ENCODE data around the gene IMPG2.

IMPG2 gene

DNA sequence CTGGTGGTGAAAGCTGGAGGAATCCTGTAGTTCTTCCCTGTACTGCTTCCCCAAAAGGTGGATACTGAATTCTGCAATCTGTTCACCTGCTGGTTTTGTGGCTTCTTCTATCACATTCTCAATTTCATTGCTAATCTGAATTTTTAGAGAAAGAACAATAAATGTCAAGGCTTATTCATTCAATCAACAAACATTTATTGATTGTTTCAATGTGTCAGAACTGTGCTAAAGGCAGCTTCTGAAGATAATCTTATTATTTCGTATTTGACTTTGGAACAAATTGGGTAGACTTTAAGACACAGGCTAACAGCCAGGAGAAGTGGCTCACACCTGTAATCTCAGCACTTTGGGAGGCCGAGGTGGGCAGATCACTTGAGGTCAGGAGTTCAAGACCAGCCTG, 46.8 kb downstream of the IMPG2 start:
- no peak for DNase-seq (ENCODE audit: low spot score)

- no peak for DNase-seq (ENCODE audit: low spot score)
These were observed 47.2 kb downstream of the IMPG2 start for GRCh38 chr3:101273156-101273555.

DNA sequence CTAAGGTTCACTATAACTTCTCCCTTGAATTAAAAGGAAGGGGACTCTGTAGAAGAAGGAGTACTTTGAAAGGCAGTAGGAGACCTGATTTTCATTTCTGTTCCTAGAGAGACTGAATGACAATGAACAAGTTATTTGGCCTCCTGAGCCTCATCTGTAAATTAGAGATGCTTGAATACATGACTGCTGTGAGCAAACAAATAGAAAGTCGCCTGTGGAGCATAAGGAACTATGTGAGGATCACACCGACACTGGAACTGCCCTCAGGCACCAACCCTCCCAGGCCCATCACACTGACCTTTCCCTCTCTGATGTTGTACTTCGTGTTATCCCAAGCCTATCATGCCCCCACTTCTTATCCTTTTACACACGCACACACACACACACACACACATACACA, 48.6 kb downstream of the IMPG2 start:
- DNase-seq (ENCODE audit: low spot score), result no peak

DNA sequence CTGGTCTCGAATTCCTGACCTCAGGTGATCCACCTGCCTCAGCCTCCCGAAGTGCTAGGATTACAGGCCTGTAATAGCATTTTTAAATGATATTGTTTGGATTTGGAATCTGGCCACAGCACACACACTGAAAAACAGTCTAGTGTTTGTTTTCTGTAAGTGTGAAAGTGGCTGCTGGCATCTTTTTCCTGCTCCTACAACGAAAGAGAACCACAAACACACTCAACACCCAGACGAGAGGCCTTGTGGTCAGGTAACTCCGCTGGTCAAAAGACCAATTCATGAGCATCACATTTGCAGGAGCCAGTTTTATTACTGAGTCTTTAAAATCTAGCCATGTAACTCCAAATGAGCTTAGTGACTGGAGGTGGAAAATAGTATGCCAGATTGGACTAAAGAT, 50.2 kb downstream of the IMPG2 start:
- DNase-seq (ENCODE audit: low spot score), result no peak

DNA sequence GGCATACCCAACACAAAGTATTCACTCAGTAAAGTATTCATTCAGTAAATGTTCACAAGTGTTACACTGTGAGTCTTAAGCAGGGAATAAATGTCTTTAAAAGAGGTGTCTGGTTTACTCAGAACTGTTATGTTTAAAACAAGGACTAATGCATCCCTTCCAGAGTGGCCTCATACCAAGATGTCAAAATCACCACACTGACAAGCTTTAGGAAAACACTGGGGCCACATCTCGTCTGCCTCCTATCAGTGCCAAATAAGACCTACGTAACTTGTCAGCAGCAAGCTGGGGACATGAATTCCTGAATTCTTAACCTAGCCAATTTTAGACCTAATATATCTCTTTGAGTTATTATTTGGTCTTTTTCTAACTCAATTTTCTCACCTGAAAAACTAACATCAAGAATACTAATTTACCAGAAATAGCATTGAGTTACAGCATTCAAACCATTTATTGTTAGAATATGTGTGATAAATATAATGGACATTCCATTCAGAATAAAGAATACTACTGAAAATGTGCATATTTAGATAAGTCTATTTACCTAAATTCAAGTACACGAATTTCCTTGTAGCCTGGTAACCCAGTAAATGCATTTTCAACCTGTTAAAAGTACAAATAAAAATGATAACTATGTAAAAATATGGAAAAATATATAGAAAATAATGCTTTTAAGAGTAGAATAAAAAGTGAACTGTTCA, 51.3 kb downstream of the IMPG2 start:
- DNase-seq (ENCODE audit: low spot score), result no peak

- DNase-seq (ENCODE audit: low spot score), result no peak
These were observed 52.2 kb downstream of the IMPG2 start for GRCh38 chr3:101268141-101268540.

- no peak for DNase-seq (ENCODE audit: low spot score)
These were observed 53.8 kb downstream of the IMPG2 start for GRCh38 chr3:101266566-101266965.

DNA sequence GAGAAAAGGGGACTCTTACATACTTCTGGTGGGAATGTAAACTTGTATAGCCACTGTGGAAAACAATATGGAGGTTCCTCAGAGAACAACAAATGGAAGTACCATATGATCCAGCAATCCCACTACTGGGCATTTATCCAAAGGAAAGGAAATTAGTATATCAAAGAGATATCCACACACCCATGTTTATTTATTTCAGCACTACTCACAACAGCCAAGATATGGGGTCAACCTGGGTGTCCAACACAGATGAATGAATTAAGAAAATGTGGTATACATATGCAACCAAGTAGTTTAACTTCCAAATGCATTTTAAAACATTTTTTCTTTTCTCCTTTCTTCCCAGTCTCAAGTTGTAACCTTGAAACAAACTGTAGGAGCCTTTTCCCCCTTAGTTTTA, 54.3 kb downstream of the IMPG2 start:
- no peak for DNase-seq (ENCODE audit: low spot score)

DNA sequence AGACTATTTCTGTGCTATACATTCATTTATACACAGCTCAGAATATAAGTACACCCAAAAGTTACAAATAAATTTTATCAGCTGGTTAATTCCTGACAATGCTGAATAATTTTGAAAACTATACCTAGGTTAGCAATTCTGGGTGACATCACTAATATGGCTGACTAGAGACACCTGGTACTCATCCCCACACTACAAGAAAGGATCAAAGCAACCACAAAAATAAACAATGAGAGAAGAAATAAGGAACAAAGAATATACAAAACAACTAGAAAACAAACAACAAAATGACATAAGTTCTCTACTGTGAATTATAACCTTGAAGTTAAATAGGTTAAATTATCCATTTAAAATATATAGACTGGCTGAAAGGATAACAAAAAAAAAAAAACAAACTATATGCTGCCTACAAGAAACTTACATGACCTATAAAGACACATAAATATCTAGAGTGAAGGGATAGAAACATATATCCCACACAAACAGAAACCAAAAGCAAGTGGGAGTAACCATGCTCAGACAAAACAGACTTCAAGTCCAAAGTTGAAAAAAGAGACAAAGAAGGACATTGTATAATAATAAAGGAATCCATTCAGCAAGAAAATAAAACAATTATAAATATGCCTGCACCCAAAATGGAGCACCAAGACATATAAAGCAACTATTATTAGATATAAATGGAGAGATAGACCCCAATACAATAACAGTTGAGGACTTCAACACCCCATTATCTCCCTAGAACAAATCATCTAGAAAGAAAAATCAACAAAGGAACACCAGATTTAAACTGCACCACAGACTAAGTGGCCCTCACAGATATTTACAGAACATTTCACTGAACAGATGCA, 57.8 kb downstream of the IMPG2 start:
- no peak for DNase-seq (ENCODE audit: low spot score)

DNA sequence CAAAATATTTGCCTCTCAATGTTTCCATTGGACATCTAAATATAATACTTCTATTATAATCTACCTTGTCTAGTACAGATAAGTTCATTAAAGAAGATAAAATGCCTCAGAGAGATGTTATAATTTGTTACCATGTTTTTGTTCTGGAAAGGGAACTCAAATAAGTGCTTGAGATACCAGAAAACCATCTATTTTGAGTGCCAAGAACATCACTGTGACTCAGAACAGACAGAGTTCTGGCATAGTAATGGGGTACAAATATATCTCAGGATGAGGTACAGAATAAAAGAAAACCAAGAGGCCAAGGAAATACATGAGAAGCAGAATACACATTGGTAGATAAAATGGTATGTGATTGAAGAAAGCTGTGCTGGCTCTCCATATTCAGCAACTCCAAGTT, 58.9 kb downstream of the IMPG2 start:
- no peak for DNase-seq (ENCODE audit: low spot score)

- no peak for DNase-seq (ENCODE audit: low spot score)
These were observed 60.7 kb downstream of the IMPG2 start for GRCh38 chr3:101259485-101260341.

- DNase-seq (ENCODE audit: low spot score), result no peak
These were observed 63.9 kb downstream of the IMPG2 start for GRCh38 chr3:101256511-101256910.

GRCh38 chr3:101255441-101255840, 64.9 kb downstream of the IMPG2 start:
- DNase-seq (ENCODE audit: low spot score), result no peak

DNA sequence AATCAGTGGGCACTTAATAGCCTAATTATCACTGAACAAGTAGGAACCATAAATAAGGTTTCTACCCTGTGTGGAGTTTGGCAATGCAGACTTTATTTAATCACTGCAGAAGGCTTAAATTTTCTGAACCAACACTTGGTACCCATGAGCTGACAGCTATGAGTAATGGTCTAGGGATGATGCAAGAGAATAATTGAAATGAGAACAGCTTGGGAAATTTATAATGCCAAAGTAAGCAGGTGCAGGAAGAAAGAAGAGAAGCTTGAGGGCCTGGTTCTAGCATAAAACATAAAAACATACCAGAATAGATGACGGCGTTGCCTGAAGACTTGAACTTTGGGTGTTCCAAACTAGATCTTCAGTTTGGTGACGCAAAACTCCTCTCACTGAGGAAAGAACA, 67.0 kb downstream of the IMPG2 start:
- no peak for DNase-seq (ENCODE audit: low spot score)

DNA sequence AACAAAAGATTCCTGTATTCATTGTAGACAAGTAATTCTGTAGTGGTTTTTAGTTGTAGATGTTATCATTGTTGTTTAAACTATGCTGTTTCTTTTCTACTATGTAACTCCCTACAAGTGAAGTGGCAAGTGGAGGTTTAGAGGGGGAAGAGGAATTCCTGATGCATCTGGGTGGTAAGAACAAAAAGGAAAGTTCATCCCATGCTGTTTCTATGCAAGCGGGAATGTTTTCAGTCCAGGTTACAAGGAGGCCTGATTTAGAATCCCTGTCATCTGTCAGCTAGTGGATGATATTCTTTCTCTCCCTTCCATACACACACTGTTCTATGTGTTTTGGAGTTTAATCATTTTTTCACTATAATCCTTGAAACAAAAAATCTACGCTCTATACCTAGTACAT, 67.4 kb downstream of the IMPG2 start:
- no peak for DNase-seq (ENCODE audit: low spot score)

DNA sequence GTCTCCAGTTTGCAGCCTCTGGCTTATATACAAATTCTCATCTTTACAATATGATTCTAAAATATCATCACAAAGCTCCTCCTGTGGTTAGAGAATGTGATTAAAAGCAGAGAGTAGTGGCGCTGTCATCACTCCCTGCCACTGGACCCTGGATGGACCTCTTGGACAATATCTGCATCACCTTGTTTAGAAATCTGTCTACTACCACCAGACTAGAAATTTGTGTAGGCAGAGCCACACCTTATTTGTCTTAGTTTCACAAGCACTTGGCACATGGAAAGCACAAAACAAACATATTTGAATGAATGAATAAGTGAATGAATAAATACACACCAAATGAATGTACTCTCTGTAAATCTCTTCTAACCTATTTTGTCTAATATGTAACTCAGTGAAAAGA, 68.1 kb downstream of the IMPG2 start:
- no peak for DNase-seq (ENCODE audit: low spot score)

DNA sequence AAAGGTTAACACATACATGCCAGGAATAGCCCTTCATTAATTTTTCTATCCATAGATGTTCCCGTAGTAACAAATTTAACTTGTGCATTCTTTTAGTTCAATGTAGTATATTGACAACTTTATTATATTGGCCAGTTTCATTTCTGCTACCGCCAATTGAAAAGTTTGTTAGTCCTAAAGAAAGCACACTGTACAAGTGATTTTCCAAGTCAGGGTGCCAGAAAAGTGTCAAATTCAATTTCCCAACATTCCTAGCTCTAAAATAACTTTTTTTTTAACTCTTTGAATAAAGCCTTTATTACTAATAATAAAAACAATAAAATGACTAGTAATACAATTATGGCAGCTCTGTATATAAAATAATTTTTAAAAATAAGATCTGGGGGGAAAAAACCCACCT, 68.9 kb downstream of the IMPG2 start:
- DNase-seq (ENCODE audit: low spot score), result no peak

DNA sequence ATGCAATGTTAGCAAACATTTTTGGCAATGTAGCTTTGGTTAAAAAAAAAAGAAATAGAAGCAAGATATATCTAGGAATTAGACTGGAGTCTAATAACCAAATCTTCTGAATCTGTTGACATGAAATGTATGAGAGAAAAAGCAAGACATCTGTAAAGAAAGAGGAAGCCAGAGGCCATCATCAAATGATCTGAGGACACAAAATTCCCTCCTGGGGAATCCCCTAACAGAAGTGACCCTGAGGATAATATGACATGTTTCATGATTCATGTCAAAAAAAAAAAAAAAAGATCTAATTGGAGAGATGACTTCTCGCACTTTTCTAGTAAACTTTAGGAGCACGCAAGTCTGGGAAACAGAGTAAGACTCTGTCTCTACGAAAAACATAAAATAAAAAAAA, 70.9 kb downstream of the IMPG2 start:
- no peak for DNase-seq (ENCODE audit: low spot score)

- no peak for DNase-seq (ENCODE audit: low spot score)
These were observed 71.6 kb downstream of the IMPG2 start for GRCh38 chr3:101248736-101249135.

GRCh38 chr3:101244212-101244575, 76.2 kb downstream of the IMPG2 start:
- DNase-seq (ENCODE audit: low spot score), result no peak

- DNase-seq (ENCODE audit: low spot score), result no peak
These were observed 76.8 kb downstream of the IMPG2 start for GRCh38 chr3:101243285-101244211.
